ENCODE results near the gene CD3E.

Gene CD3E

GRCh38 chr11:118304568-118305248 lies at the start of gene CD3E:
CD3E (plus strand) TSS chr11:118304730; CDS start chr11:118304953, 223 bp downstream.
- DNase-seq (ENCODE audit: low read depth), result peak; percentile 56

- no peak for DNase-seq (ENCODE audit: low read depth)
These were observed 46.1 kb upstream of the CD3E start for GRCh38 chr11:118258410-118258809.

- no peak for DNase-seq (ENCODE audit: low read depth)
These were observed 45.4 kb upstream of the CD3E start for GRCh38 chr11:118259138-118259537.

- DNase-seq (ENCODE audit: low read depth), result no peak
These were observed 44.2 kb upstream of the CD3E start for GRCh38 chr11:118260353-118260752.

GRCh38 chr11:118263112-118263511 lies 41.4 kb upstream of the CD3E start:
- no peak for DNase-seq (ENCODE audit: low read depth)

- DNase-seq (ENCODE audit: low read depth), result no peak
These were observed 40.6 kb upstream of the CD3E start, which contains the start of gene MPZL2 for GRCh38 chr11:118263695-118264568. MPZL2 (minus strand) TSS chr11:118264297; CDS start chr11:118264153, 144 bp downstream.

GRCh38 chr11:118264569-118265465 lies 39.7 kb upstream of the CD3E start:
- DNase-seq (ENCODE audit: low read depth), result no peak

- DNase-seq (ENCODE audit: low read depth), result no peak
These were observed 38.6 kb upstream of the CD3E start for GRCh38 chr11:118265954-118266353.

GRCh38 chr11:118267486-118267885 lies 37.0 kb upstream of the CD3E start:
- no peak for DNase-seq (ENCODE audit: low read depth)

DNA sequence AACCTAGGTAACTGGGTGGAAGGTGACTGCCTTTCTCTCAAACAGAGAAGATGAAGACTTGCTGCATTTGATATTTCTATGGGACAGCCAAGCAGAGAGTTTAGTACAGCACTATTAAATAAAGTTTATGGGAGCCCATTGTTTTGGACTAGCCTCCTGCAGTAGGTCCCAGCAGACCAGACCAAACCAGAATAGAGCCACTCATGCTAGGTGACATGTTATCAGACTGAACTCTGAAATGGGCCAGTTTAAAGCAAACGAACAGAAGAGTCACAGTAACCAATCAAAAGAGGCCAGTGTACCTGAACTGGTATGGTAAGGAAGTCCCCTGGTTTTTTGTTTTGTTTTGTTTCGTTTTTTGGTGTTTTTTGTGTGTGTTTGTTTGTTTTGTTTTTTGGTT lies 32.5 kb upstream of the CD3E start:
- no peak for DNase-seq (ENCODE audit: low read depth)

DNA sequence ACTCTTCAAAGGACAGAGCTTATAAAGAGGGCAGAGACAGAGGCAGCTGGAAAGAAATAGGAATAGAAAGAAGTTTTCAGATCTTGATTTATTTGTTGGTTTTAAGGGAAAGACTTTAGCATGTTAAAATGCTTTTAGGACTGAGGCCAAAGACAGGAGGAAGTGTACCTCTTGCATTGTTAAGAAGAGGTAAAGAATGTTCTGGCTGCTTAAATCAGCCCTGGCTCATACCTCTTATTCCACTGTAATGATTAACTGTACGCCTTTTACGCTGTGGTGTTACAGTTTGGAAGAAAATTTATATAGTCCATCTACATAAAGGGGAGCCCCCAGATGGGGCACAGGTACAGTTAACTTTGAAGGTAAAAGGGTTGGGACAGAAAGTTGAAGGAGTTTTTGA lies 30.3 kb upstream of the CD3E start:
- no peak for DNase-seq (ENCODE audit: low read depth)

DNA sequence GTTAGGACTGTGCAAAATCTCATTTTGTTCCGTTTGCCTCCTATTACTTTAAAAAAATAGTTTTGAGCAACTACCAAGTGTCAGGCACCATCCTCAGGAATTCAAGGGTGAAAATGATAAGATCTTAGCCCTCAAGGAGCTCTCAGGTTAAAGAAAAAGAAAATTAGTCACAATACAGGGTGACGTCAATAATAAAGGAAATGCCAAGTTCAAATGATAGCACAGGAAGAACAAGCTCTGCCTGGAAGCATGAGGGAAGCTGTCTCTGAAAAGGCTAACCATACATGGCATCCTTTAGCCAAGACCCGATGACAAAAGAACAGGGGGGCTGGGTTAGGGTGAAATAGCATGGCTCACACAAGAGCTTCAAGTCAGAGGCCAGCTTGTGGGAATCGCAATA lies 29.4 kb upstream of the CD3E start:
- no peak for DNase-seq (ENCODE audit: low read depth)

DNA sequence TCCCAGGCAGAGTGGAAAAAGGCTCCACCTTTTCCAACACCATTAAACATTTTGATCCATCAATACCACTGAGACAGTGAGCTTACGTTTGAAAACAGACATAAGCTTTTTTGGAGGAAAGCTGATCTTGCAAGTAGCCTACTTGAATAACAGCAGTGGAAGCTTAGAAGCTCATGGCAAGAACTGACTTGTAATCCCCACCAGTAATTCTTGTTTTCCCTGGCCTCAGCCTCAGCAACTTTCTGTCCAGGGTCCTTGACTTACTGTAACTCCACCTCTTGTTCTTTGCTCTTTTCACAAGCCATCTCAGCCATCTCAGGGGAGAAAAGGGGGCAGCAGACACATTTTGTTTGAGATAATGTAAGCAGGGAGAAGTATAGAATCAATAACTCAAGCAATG lies 28.1 kb upstream of the CD3E start:
- DNase-seq (ENCODE audit: low read depth), result no peak

GRCh38 chr11:118277312-118277711 lies 27.2 kb upstream of the CD3E start:
- no peak for DNase-seq (ENCODE audit: low read depth)

DNA sequence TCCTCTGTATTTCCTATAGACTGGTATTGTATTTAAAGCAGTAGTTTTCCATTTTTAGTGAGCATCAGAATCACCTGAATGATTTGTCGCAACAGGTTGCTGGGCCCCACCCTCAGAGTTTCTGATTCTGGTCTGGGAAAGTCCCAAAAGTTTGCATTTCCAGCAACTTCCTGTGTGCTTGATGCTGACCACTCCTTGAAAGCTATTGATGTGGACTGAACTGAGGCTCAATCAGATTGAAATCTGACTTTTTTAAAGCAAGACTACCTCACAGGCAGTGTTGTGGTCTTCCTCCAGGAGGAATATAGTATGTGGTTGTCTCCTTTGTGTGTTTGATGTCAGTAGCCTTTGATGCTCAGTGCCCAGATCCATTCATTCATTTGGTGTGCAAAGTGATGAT lies 23.2 kb upstream of the CD3E start:
- DNase-seq (ENCODE audit: low read depth), result no peak

DNA sequence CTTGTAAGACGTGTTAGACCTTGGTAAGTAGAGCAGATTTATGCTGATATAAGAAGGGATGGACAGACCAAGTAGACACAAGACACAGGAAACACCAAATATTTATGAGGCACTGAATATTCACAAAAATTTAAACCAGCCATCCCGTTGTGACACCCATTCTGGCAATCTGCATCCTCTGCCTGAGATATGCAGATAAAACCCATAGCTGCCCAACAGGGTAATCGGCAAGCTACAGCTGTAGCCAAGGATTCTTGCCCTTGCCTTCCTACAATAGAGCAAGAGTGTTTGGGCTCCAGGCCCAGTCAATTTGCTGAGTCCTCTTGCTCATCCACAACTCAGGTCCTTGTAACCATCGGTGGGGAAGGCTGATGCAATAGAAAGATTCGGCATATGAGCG lies 21.9 kb upstream of the CD3E start:
- no peak for DNase-seq (ENCODE audit: low read depth)

- DNase-seq (ENCODE audit: low read depth), result no peak
These were observed 21.4 kb upstream of the CD3E start for GRCh38 chr11:118283037-118283636.

DNA sequence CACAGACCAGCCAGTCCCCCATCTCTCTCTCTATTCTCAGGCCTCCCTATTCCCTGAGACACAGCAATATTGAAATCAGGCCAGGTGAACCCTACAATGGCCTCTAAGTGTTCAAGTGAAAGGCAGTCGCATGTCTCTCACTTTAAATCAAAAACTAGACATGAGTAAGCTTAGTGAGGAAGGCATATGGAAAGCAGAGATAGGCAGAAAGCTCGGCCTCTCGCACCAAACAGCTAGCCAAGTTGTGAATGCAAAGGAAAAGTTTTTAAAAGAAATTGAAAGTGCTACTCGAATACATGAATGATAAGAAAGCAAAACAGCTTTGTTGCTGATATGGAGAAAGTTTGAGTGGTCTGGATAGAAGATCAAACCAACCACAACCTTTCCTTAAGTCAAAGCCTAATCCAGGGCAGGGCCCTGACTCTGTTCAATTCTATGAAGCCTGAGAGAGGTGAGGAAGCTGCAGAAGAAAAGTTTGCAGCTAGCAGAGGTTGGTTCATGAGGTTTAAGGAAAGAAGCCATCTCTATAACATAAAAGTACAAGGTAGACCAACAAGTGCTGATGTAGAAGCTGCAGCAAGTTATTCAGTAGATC lies 20.7 kb upstream of the CD3E start:
- peak; percentile 24 for DNase-seq (ENCODE audit: low read depth)

- DNase-seq (ENCODE audit: low read depth), result no peak
These were observed 18.0 kb upstream of the CD3E start for GRCh38 chr11:118286545-118286944.

DNA sequence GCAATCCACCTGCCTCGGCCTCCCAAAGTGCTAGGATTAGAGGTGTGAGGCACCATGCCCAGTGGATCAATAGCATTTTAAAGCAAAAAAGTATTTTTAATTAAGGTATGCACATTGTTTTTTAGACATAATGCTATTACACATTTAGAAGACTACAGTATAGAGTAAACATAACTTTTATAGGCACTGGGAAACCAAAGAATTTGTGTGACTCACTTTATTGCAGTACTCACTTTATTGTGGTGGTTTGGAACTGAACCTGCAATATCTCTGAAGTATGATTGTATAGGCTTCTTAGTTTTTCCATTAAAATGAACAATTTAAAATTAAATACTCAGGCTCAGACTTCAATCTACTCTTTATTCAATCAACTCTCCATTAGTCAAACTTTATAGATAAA lies 17.5 kb upstream of the CD3E start:
- DNase-seq (ENCODE audit: low read depth), result no peak

DNA sequence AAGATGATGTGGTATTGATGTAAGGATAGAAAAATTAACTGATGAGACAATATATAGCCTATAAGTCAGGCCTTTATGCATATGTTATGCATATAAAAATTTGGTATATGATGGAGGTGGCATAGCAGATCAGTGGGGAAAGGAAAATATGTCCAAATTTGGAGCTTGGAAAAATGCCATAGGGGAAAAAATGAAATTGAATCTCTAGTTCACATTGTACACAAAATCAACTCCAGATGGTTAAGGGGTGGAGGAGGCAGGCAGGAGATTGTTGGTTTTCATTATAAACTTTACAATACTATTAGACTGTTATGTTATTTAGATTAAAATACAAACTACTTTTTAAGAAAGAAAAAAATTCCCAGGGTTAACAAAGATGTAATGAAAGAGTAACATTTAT lies 15.1 kb upstream of the CD3E start:
- DNase-seq (ENCODE audit: low read depth), result no peak

DNA sequence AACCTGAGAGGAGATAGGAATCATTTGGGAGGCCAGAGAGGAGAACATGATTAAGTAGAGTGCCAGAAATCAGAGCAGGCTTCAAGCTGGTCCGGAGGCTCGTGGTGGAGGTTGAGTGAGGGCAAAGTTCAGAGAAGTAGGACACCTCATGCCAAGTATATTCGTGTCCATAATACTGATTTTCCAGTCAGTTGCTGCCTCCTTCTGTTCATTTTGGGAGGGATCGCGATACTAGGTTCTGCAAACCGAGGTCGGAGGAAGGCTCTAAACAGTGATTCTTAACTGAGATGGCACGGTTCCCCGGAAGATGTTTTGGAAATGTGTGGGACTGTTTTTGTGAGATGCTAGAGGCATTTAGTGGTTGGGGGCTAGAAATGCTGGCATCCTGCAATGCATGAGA lies 13.6 kb upstream of the CD3E start:
- DNase-seq (ENCODE audit: low read depth), result peak; percentile 21
